ENCODE measurements around the gene P2RY12.

Gene P2RY12

DNA sequence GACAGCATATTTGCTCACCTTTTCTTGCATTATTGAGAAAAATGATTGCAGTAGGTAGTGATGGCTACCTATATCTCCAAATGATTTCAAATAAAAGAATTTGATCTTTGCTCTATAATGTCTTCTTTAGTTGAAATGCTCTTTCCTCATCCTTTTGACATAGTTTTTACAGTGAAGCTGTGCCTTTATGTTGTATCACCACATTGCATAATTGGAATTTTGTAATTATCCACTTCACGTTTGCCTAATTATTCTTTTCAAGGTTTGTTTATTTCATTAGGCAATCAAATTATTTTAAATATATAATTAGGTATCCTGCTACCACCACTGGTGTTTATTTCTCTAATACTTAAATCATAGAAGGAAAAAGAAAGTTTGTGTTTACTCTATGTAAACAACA lies 33.9 kb downstream of the P2RY12 start:
- no peak for ATAC-seq
- no peak for TF ChIP-seq PPARA (CRISPR knock-in tag; IDR thresholded peaks at IDR 0.05; ENCODE audit: borderline replicate concordance)
- TF ChIP-seq ZNF565 (CRISPR knock-in tag; conservative IDR thresholded peaks at IDR 0.05; ENCODE audit: low read depth) = no peak
- TF ChIP-seq TCF4 (CRISPR knock-in tag; IDR thresholded peaks at IDR 0.05; ENCODE audit: borderline replicate concordance) = no peak
- no peak for TF ChIP-seq ESRRG (CRISPR knock-in tag; IDR thresholded peaks at IDR 0.05)
- TF ChIP-seq ARNTL (CRISPR knock-in tag; IDR thresholded peaks at IDR 0.05; ENCODE audit: borderline replicate concordance, low read depth) = no peak
- TF ChIP-seq TOX (CRISPR knock-in tag; IDR thresholded peaks at IDR 0.05; ENCODE audit: borderline replicate concordance) = no peak
- TF ChIP-seq GLIS3 (CRISPR knock-in tag; IDR thresholded peaks at IDR 0.05) = no peak
- no peak for TF ChIP-seq CSDC2 (CRISPR knock-in tag; IDR thresholded peaks at IDR 0.05)
- no peak for TF ChIP-seq RARB (CRISPR knock-in tag; IDR thresholded peaks at IDR 0.05)
- TF ChIP-seq, protein P1, sequence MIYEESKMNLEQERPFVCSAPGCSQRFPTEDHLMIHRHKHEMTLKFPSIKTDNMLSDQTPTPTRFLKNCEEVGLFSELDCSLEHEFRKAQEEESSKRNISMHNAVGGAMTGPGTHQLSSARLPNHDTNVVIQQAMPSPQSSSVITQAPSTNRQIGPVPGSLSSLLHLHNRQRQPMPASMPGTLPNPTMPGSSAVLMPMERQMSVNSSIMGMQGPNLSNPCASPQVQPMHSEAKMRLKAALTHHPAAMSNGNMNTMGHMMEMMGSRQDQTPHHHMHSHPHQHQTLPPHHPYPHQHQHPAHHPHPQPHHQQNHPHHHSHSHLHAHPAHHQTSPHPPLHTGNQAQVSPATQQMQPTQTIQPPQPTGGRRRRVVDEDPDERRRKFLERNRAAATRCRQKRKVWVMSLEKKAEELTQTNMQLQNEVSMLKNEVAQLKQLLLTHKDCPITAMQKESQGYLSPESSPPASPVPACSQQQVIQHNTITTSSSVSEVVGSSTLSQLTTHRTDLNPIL (CRISPR knock-in tag; IDR thresholded peaks at IDR 0.05; ENCODE audit: low read depth) = no peak
- TF ChIP-seq BACH2 (CRISPR knock-in tag; IDR thresholded peaks at IDR 0.05; ENCODE audit: borderline replicate concordance) = no peak
- no peak for TF ChIP-seq ZNF70 (CRISPR knock-in tag; IDR thresholded peaks at IDR 0.05)
- TF ChIP-seq, protein P2, sequence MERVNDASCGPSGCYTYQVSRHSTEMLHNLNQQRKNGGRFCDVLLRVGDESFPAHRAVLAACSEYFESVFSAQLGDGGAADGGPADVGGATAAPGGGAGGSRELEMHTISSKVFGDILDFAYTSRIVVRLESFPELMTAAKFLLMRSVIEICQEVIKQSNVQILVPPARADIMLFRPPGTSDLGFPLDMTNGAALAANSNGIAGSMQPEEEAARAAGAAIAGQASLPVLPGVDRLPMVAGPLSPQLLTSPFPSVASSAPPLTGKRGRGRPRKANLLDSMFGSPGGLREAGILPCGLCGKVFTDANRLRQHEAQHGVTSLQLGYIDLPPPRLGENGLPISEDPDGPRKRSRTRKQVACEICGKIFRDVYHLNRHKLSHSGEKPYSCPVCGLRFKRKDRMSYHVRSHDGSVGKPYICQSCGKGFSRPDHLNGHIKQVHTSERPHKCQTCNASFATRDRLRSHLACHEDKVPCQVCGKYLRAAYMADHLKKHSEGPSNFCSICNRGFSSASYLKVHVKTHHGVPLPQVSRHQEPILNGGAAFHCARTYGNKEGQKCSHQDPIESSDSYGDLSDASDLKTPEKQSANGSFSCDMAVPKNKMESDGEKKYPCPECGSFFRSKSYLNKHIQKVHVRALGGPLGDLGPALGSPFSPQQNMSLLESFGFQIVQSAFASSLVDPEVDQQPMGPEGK (CRISPR knock-in tag; IDR thresholded peaks at IDR 0.05; ENCODE audit: borderline replicate concordance) = no peak
- TF ChIP-seq SNAI2 (CRISPR knock-in tag; IDR thresholded peaks at IDR 0.05) = no peak
- TF ChIP-seq ISL1 (CRISPR knock-in tag; IDR thresholded peaks at IDR 0.05) = no peak

DNA sequence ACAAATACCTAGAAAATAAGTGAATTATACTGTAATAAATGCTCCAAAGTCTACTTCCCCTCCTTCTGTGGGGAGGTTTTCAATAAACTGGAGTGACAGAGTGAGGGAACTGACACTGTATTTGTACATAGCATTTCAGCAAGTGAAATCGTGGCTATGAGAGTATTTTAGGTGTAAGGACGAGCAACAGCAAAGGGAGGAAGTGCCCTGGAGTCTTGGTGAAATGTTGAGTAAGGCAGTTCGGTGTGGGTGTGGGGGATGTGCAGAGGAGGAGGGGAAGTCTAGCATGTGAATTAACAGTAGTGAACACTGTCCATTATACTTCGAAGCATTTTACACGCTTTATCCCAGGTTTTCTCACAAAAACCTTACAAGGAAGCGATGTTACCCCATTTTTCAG lies 37.1 kb downstream of the P2RY12 start:
- TF ChIP-seq ARNTL (CRISPR knock-in tag; IDR thresholded peaks at IDR 0.05; ENCODE audit: borderline replicate concordance, low read depth) (no peak), SNAI2 (CRISPR knock-in tag; IDR thresholded peaks at IDR 0.05) (no peak), ZC3H10 (CRISPR knock-in tag; IDR thresholded peaks at IDR 0.05) (no peak)
- TF ChIP-seq, protein P3, sequence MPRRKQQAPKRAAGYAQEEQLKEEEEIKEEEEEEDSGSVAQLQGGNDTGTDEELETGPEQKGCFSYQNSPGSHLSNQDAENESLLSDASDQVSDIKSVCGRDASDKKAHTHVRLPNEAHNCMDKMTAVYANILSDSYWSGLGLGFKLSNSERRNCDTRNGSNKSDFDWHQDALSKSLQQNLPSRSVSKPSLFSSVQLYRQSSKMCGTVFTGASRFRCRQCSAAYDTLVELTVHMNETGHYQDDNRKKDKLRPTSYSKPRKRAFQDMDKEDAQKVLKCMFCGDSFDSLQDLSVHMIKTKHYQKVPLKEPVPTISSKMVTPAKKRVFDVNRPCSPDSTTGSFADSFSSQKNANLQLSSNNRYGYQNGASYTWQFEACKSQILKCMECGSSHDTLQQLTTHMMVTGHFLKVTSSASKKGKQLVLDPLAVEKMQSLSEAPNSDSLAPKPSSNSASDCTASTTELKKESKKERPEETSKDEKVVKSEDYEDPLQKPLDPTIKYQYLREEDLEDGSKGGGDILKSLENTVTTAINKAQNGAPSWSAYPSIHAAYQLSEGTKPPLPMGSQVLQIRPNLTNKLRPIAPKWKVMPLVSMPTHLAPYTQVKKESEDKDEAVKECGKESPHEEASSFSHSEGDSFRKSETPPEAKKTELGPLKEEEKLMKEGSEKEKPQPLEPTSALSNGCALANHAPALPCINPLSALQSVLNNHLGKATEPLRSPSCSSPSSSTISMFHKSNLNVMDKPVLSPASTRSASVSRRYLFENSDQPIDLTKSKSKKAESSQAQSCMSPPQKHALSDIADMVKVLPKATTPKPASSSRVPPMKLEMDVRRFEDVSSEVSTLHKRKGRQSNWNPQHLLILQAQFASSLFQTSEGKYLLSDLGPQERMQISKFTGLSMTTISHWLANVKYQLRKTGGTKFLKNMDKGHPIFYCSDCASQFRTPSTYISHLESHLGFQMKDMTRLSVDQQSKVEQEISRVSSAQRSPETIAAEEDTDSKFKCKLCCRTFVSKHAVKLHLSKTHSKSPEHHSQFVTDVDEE (CRISPR knock-in tag; IDR thresholded peaks at IDR 0.05) = no peak
- ATAC-seq = no peak

DNA sequence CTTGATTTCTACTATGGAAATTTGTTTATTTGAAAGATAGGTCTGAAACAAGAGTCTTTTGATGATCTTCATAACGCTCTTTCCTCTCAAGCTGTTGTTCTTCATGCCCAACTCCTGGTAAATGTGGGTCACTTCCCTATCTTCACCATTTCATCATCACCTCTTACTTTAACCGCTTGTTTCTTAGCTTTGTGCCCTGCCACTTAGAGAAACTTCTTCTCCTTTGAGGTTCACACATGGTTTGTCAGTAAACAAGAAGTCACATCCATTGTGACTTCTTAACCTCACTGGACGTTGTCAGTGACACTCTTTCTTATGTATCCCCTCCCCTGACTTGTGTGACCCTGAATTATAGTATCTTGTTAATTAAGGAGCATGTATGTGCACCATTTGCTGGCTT lies 38.3 kb downstream of the P2RY12 start:
- no peak for ATAC-seq
- TF ChIP-seq SNAI2 (CRISPR knock-in tag; IDR thresholded peaks at IDR 0.05) = no peak
- TF ChIP-seq BACH2 (CRISPR knock-in tag; IDR thresholded peaks at IDR 0.05; ENCODE audit: borderline replicate concordance) = no peak
- no peak for TF ChIP-seq TCF4 (CRISPR knock-in tag; IDR thresholded peaks at IDR 0.05; ENCODE audit: borderline replicate concordance)
- TF ChIP-seq, protein P4, sequence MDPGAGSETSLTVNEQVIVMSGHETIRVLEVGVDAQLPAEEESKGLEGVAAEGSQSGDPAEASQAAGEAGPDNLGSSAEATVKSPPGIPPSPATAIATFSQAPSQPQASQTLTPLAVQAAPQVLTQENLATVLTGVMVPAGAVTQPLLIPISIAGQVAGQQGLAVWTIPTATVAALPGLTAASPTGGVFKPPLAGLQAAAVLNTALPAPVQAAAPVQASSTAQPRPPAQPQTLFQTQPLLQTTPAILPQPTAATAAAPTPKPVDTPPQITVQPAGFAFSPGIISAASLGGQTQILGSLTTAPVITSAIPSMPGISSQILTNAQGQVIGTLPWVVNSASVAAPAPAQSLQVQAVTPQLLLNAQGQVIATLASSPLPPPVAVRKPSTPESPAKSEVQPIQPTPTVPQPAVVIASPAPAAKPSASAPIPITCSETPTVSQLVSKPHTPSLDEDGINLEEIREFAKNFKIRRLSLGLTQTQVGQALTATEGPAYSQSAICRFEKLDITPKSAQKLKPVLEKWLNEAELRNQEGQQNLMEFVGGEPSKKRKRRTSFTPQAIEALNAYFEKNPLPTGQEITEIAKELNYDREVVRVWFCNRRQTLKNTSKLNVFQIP (CRISPR knock-in tag; IDR thresholded peaks at IDR 0.05; ENCODE audit: borderline replicate concordance, low read depth) = no peak
- TF ChIP-seq, protein P2 (CRISPR knock-in tag; IDR thresholded peaks at IDR 0.05; ENCODE audit: borderline replicate concordance) = no peak

DNA sequence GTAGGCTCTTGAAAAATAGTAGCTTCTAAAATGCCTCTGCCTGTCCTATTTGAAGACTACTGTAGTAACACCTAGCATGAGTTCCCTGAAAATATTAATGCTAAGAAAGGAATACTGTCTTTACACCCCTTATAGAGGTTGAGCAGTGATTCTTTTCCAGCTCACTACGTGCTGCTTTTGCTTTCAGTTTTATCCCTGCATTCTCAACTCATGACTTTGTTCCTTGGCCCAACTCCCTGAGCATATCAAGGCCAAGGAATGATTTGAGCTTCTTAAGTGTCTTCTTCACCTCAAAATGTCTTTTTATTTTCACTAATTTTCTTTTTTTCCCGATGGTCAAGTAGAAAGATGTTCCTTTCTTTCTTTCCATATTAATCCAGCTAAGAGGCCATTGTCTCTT lies 38.7 kb downstream of the P2RY12 start:
- TF ChIP-seq PPARA (CRISPR knock-in tag; IDR thresholded peaks at IDR 0.05; ENCODE audit: borderline replicate concordance) = no peak
- ATAC-seq = peak; percentile 60; the same call in 2 of the 3 replicates
